Erythroblast (primary cell): Measurements from ENCODE around the gene NCS1.

Source experiments
- GATA1 ChIP-seq: IDR thresholded peaks from 2 replicates; pipeline ENCODE4 v1.6.1; 2011; ENCODE audit warnings: low read depth, mild to moderate bottlenecking, control low read depth, low read length, moderate library complexity
- POLR2A ChIP-seq: IDR thresholded peaks from 2 replicates; pipeline ENCODE4 v1.6.1; 2011; ENCODE audit warnings: mild to moderate bottlenecking, low read length

- TF ChIP-seq POLR2A (no peak), GATA1 (no peak)
Measured at GRCh38 chr9:130244548-130245165, 72.5 kb downstream of the NCS1 start.
